Liver (tissue), 9 donors: Measurements from ENCODE around the gene MAGIX. TPM values are rescaled to one million over a fixed set of nuclear protein-coding genes. Genes with fewer than 3 reads are reported as not detected.

ENCODE experiments used
- DNase-seq: peaks from one replicate; pipeline ENCODE4 v3.0.0-alpha.2; 2017; ENCODE audit warnings: low spot score
- H3K27ac ChIP-seq, 2 donors: one replicate each; pipeline ENCODE4 v1.7.0; 2013; ENCODE audit warnings: inconsistent platforms in 2 of 2, low read length in 2 of 2, control low read depth in 1 of 2, low read depth in 1 of 2, mild to moderate bottlenecking in 1 of 2
- H3K27me3 ChIP-seq, 4 donors: one replicate each; pipeline versions ENCODE4 v1.6.1 to v1.7.0; 2013; ENCODE audit warnings: low read length in 3 of 4, inconsistent platforms in 1 of 4, mild to moderate bottlenecking in 1 of 4, moderate library complexity in 1 of 4; ENCODE audit not compliant: control insufficient read depth in 4 of 4, insufficient read depth in 4 of 4
- H3K36me3 ChIP-seq, 4 donors: one replicate each; pipeline versions ENCODE4 v1.6.1 to v1.7.0; 2013; ENCODE audit warnings: low read length in 3 of 4, mild to moderate bottlenecking in 3 of 4, low read depth in 1 of 4, moderate library complexity in 1 of 4; ENCODE audit not compliant: control insufficient read depth in 4 of 4, insufficient read depth in 3 of 4
- H3K4me1 ChIP-seq, 4 donors: one replicate each; pipeline versions ENCODE4 v1.6.1 to v1.7.0; 2013; ENCODE audit warnings: low read length in 3 of 4, mild to moderate bottlenecking in 3 of 4, moderate library complexity in 1 of 4; ENCODE audit not compliant: control insufficient read depth in 4 of 4, insufficient read depth in 4 of 4
- H3K4me3 ChIP-seq, 3 donors: one replicate each; pipeline versions ENCODE4 v1.6.1 to v1.7.0; 2013; ENCODE audit warnings: low read length in 3 of 3, control low read depth in 1 of 3, low read depth in 1 of 3, mild to moderate bottlenecking in 1 of 3
- H3K9ac ChIP-seq, 2 donors: one replicate each; pipeline ENCODE4 v1.7.0; 2013; ENCODE audit warnings: low read length in 2 of 2, mild to moderate bottlenecking in 2 of 2, moderate library complexity in 2 of 2, control low read depth in 1 of 2, low read depth in 1 of 2
- H3K9me3 ChIP-seq, 4 donors: one replicate each; pipeline versions ENCODE4 v1.6.1 to v1.7.0; 2013; ENCODE audit warnings: low read length in 3 of 4; ENCODE audit not compliant: control insufficient read depth in 4 of 4
- ATF3 ChIP-seq: IDR thresholded peaks from 2 replicates; pipeline ENCODE4 v1.6.1; 2016; ENCODE audit warnings: antibody characterized with exemption
- CTCF ChIP-seq: fragments of 150-350 bp; IDR thresholded peaks from 2 replicates; pipeline ENCODE4 v1.5.1; 2017; ENCODE audit warnings: improper control_type of control experiment, low read depth, low read length; ENCODE audit not compliant: missing input control
- EGR1 ChIP-seq, 2 donors: IDR thresholded peaks; 2 replicates each; pipeline ENCODE4 v1.6.1; 2016 to 2018; ENCODE audit warnings: antibody characterized with exemption in 2 of 2, low read depth in 2 of 2
- FOXA1 ChIP-seq: IDR thresholded peaks from 2 replicates; pipeline ENCODE4 v1.6.1; 2016; ENCODE audit warnings: antibody characterized with exemption
- FOXA2 ChIP-seq: IDR thresholded peaks from 2 replicates; pipeline ENCODE4 v1.6.1; 2016; ENCODE audit warnings: antibody characterized with exemption
- GABPA ChIP-seq, 2 donors: IDR thresholded peaks in 1 of 2; conservative IDR thresholded peaks in 1 of 2; 2 replicates each; pipeline ENCODE4 v1.6.1; 2016; ENCODE audit warnings: antibody characterized with exemption in 2 of 2, mild to moderate bottlenecking in 1 of 2, moderate library complexity in 1 of 2
- HNF4A ChIP-seq, 2 donors: conservative IDR thresholded peaks; 2 replicates each; pipeline ENCODE4 v1.6.1; 2016; ENCODE audit warnings: antibody characterized with exemption in 2 of 2, mild to moderate bottlenecking in 2 of 2
- HNF4G ChIP-seq: IDR thresholded peaks from 2 replicates; pipeline ENCODE4 v1.6.1; 2016; ENCODE audit warnings: antibody characterized with exemption
- JUND ChIP-seq, 2 donors: IDR thresholded peaks; 2 replicates each; pipeline ENCODE4 v1.6.1; 2016; ENCODE audit warnings: antibody characterized with exemption in 2 of 2
- MAX ChIP-seq: IDR thresholded peaks from 2 replicates; pipeline ENCODE4 v1.6.1; 2016; ENCODE audit warnings: antibody characterized with exemption
- NR2F2 ChIP-seq: IDR thresholded peaks from 2 replicates; pipeline ENCODE4 v1.6.1; 2016; ENCODE audit warnings: antibody characterized with exemption
- RAD21 ChIP-seq, 2 donors: IDR thresholded peaks; 2 replicates each; pipeline ENCODE4 v1.6.1; 2016; ENCODE audit warnings: antibody characterized with exemption in 2 of 2, mild to moderate bottlenecking in 2 of 2
- RXRA ChIP-seq, 2 donors: IDR thresholded peaks; 2 replicates each; pipeline ENCODE4 v1.6.1; 2017 to 2018; ENCODE audit warnings: antibody characterized with exemption in 2 of 2, mild to moderate bottlenecking in 1 of 2
- SP1 ChIP-seq: IDR thresholded peaks from 2 replicates; pipeline ENCODE4 v1.6.1; 2018; ENCODE audit warnings: antibody characterized with exemption, mild to moderate bottlenecking
- TAF1 ChIP-seq: conservative IDR thresholded peaks from 2 replicates; pipeline ENCODE4 v1.6.1; 2016; ENCODE audit warnings: antibody characterized with exemption, mild to moderate bottlenecking
- YY1 ChIP-seq: IDR thresholded peaks from 2 replicates; pipeline ENCODE4 v1.6.1; 2016; ENCODE audit warnings: antibody characterized with exemption, mild to moderate bottlenecking
- ZBTB33 ChIP-seq: IDR thresholded peaks from 2 replicates; pipeline ENCODE4 v1.6.1; 2016; ENCODE audit warnings: antibody characterized with exemption
- WGBS: extraction: QIAGEN DNeasy Blood & Tissue Kit; methylation state at CpG from one replicate; pipeline ENCODE4 v1.1.7; 2013; 5-methylcytosine and 5-hydroxymethylcytosine counted together
- polyA plus RNA-seq, 2 donors: library from polyadenylated mRNA; stranded (reverse) in 1 of 2; unstranded in 1 of 2; fragments of 200-250 nt in 1 of 2; fragments of >200 nt in 1 of 2; fragmentation: Nextera tagmentation in 1 of 2; extraction: Ambion mirVana in 1 of 2; gene quantifications; one replicate each; pipeline versions ENCODE4 v1.2.1 to v1.2.3, GENCODE V29; 2013 to 2015
- total RNA-seq, 2 donors: library from RNA; depleted of rRNA; stranded (reverse); fragments of >200 nt; gene quantifications; one replicate each; pipeline ENCODE4 v1.2.3, GENCODE V29; 2014
- donor health status: healthy.
- donor health status: healthy.
- donor health status: healthy.
- donor health status: healthy.
- donor health status: healthy.

The MAGIX gene
- total and polyA plus RNA-seq, 4 donors, result 2.9 to 10.8 (median 7.9) TPM

GRCh38 chrX:49188468-49189076 lies 26.0 kb downstream of the MAGIX start:
- Histone ChIP-seq H3K4me1 (peaks cover 2 to 10% (median 6%) of the 10 kb centered on the region in 4 donors), H3K9ac (no peak overlapping the region), H3K9me3 (no peaks in the 10 kb centered on the region), H3K36me3 (no peaks in the 10 kb centered on the region), H3K27me3 (no peaks in the 10 kb centered on the region), H3K27ac (no peak overlapping the region), H3K4me3 (no peak overlapping the region)
- WGBS, result 78% methylated on average over 8 of the region's 8 CpGs
- DNase-seq, result no peak
- TF ChIP-seq FOXA2 (no peak), JUND (IDR thresholded peaks at IDR 0.05) (no peak), EGR1 (IDR thresholded peaks at IDR 0.05; ENCODE audit: low read depth in 2 of 2) (no peak), RAD21 (IDR thresholded peaks at IDR 0.05) (no peak), GABPA (IDR thresholded peaks at IDR 0.05 in 1 of 2, conservative IDR thresholded peaks at IDR 0.05 in 1 of 2) (no peak), HNF4G (no peak), RXRA (IDR thresholded peaks at IDR 0.05) (no peak), NR2F2 (no peak), HNF4A (conservative IDR thresholded peaks at IDR 0.05) (no peak), YY1 (no peak)

GRCh38 chrX:49189606-49190005 lies 27.0 kb downstream of the MAGIX start:
- TF ChIP-seq TAF1 (no peak), ZBTB33 (no peak), MAX (no peak), FOXA1 (no peak), HNF4A (conservative IDR thresholded peaks at IDR 0.05) (no peak)
- Histone ChIP-seq H3K27ac (no peak overlapping the region), H3K9me3 (no peaks in the 10 kb centered on the region), H3K36me3 (no peaks in the 10 kb centered on the region), H3K4me3 (no peak overlapping the region), H3K27me3 (no peaks in the 10 kb centered on the region), H3K4me1 (peaks cover 2 to 10% (median 6%) of the 10 kb centered on the region in 4 donors), H3K9ac (no peak overlapping the region)
- DNase-seq, result no peak
- WGBS, result 79% methylated on average over 6 of the region's 6 CpGs

- Histone ChIP-seq H3K9me3 (no peaks in the 10 kb centered on the region), H3K27ac (peak overlapping the region; percentile 71 to 83), H3K4me3 (peak overlapping the region; percentile 72 to 83 (median 78)), H3K27me3 (no peaks in the 10 kb centered on the region), H3K9ac (peak overlapping the region; percentile 8 to 72), H3K4me1 (peaks cover 0 to 8% (median 4%) of the 10 kb centered on the region in 4 donors), H3K36me3 (no peaks in the 10 kb centered on the region)
- 0% methylated on average over 32 of the region's 32 CpGs for WGBS
- peak; percentile 81 for DNase-seq
- TF ChIP-seq ATF3, result no peak
- peak; percentile 99 for TF ChIP-seq SP1
- no peak for TF ChIP-seq CTCF
- peak in 1 of 2 donors; percentile 17 for TF ChIP-seq RAD21 (IDR thresholded peaks at IDR 0.05)
- TF ChIP-seq MAX, result no peak
- TF ChIP-seq ZBTB33, result no peak
Observed at GRCh38 chrX:49190821-49191573, 28.4 kb downstream of the MAGIX start.
